Skeletal muscle cell (primary cell): ENCODE data around the gene MACROD2.

ENCODE experiments used
- DNase-seq: peaks from one replicate; pipeline ENCODE4 v3.0.0-alpha.2; 2010; ENCODE audit warnings: low read depth
- H3K4me3 ChIP-seq: 2 replicates; pipeline ENCODE4 v1.5.1; 2011; ENCODE audit warnings: low read depth, mild to moderate bottlenecking, control low read depth, low read length, moderate library complexity

MACROD2 gene

GRCh38 chr20:15387228-15387627, 1391.9 kb downstream of the MACROD2 start:
- no peak overlapping the region for H3K4me3 ChIP-seq
- no peak for DNase-seq

GRCh38 chr20:15395457-15395856, 1400.1 kb downstream of the MACROD2 start:
- DNase-seq, result no peak
- no peak overlapping the region for H3K4me3 ChIP-seq

GRCh38 chr20:15396026-15396425, 1400.7 kb downstream of the MACROD2 start:
- H3K4me3 ChIP-seq, result no peak overlapping the region
- DNase-seq, result no peak

GRCh38 chr20:15396900-15397299, 1401.6 kb downstream of the MACROD2 start:
- no peak for DNase-seq
- no peak overlapping the region for H3K4me3 ChIP-seq

GRCh38 chr20:15399781-15400180, 1404.5 kb downstream of the MACROD2 start:
- H3K4me3 ChIP-seq, result no peak overlapping the region
- DNase-seq, result no peak

GRCh38 chr20:15406072-15406471, 1410.8 kb downstream of the MACROD2 start:
- no peak for DNase-seq
- H3K4me3 ChIP-seq, result no peak overlapping the region

GRCh38 chr20:15411781-15412180, 1416.5 kb downstream of the MACROD2 start:
- no peak overlapping the region for H3K4me3 ChIP-seq
- no peak for DNase-seq

GRCh38 chr20:15415908-15416307, 1420.6 kb downstream of the MACROD2 start:
- H3K4me3 ChIP-seq, result no peak overlapping the region
- DNase-seq, result no peak

GRCh38 chr20:15419856-15420255, 1424.5 kb downstream of the MACROD2 start:
- DNase-seq, result no peak
- H3K4me3 ChIP-seq, result no peak overlapping the region

GRCh38 chr20:15422966-15423365, 1427.7 kb downstream of the MACROD2 start:
- no peak for DNase-seq
- H3K4me3 ChIP-seq, result no peak overlapping the region

- no peak for DNase-seq
- no peak overlapping the region for H3K4me3 ChIP-seq
Observed at GRCh38 chr20:15439551-15439950, 1444.2 kb downstream of the MACROD2 start.

GRCh38 chr20:15440049-15440820, 1444.9 kb downstream of the MACROD2 start:
- DNase-seq, result no peak

GRCh38 chr20:15445056-15445840, 1449.9 kb downstream of the MACROD2 start:
- no peak for DNase-seq
- H3K4me3 ChIP-seq, result no peak overlapping the region

More at GRCh38 chr20:15440049-15440820, 1444.9 kb downstream of the MACROD2 start:
- no peak overlapping the region for H3K4me3 ChIP-seq

- DNase-seq, result peak; percentile 4
- H3K4me3 ChIP-seq, result no peak overlapping the region
Observed at GRCh38 chr20:15446373-15446772, 1451.1 kb downstream of the MACROD2 start.

- H3K4me3 ChIP-seq, result no peak overlapping the region
- no peak for DNase-seq
Observed at GRCh38 chr20:15447549-15447948, 1452.2 kb downstream of the MACROD2 start.

- no peak overlapping the region for H3K4me3 ChIP-seq
- DNase-seq, result no peak
Observed at GRCh38 chr20:15449061-15449460, 1453.7 kb downstream of the MACROD2 start.

- no peak for DNase-seq
- no peak overlapping the region for H3K4me3 ChIP-seq
Observed at GRCh38 chr20:15451241-15451640, 1455.9 kb downstream of the MACROD2 start.

GRCh38 chr20:15455279-15455678, 1460.0 kb downstream of the MACROD2 start:
- no peak for DNase-seq
- no peak overlapping the region for H3K4me3 ChIP-seq

- H3K4me3 ChIP-seq, result no peak overlapping the region
- DNase-seq, result no peak
Observed at GRCh38 chr20:15461938-15462337, 1466.6 kb downstream of the MACROD2 start.

GRCh38 chr20:15475483-15475882, 1480.2 kb downstream of the MACROD2 start:
- DNase-seq, result no peak
- H3K4me3 ChIP-seq, result no peak overlapping the region

- DNase-seq, result no peak
- no peak overlapping the region for H3K4me3 ChIP-seq
Observed at GRCh38 chr20:15476186-15476585, 1480.9 kb downstream of the MACROD2 start.
